Left lung (tissue), 10 donors: ENCODE measurements around the gene NFIA. TPM values are rescaled to one million over a fixed set of nuclear protein-coding genes. Genes with fewer than 3 reads are reported as not detected.

ENCODE experiments used
- ATAC-seq: fragments of 200-7000 bp; cut with Tn5 transposase; one replicate; pipeline ENCODE4 v1.9.1; 2020; ENCODE audit warnings: moderate library complexity
- DNase-seq, 4 donors: peaks; one replicate each; pipeline ENCODE4 v3.0.0-alpha.2; 2013 to 2020
- H3K27ac ChIP-seq, 2 donors: fragments of 200-600 bp; sonication (generic) in 1 of 2; one replicate each; pipeline versions ENCODE4 v1.5.0 to v1.8.0; 2020 to 2021
- H3K27me3 ChIP-seq, 2 donors: fragments of 200-600 bp; sonication (generic) in 1 of 2; one replicate each; pipeline versions ENCODE4 v1.5.0 to v1.8.0; 2020 to 2021
- H3K36me3 ChIP-seq, 2 donors: fragments of 200-600 bp; sonication (generic) in 1 of 2; one replicate each; pipeline versions ENCODE4 v1.5.0 to v1.8.0; 2020 to 2021
- H3K4me1 ChIP-seq, 2 donors: fragments of 200-600 bp; one replicate each; pipeline ENCODE4 v1.8.0; 2021
- H3K4me3 ChIP-seq, 2 donors: fragments of 200-600 bp; sonication (generic) in 1 of 2; one replicate each; pipeline versions ENCODE4 v1.5.0 to v1.8.0; 2020 to 2021; ENCODE audit warnings: mild to moderate bottlenecking in 1 of 2
- H3K9me3 ChIP-seq, 2 donors: fragments of 200-600 bp; sonication (generic) in 1 of 2; one replicate each; pipeline versions ENCODE4 v1.5.0 to v1.8.0; 2020 to 2021
- CTCF ChIP-seq, 2 donors: fragments of 200-600 bp; sonication (generic) in 1 of 2; IDR thresholded peaks; one replicate each; pipeline versions ENCODE4 v1.5.0 to v1.8.0; 2021; ENCODE audit warnings: antibody characterized with exemption in 2 of 2
- intact Hi-C, 2 donors: fragments of 100-400 bp; cut with DNase I; formaldehyde crosslinking; loops; one replicate each; pipeline versions ENCODE4 v1.11.2 to v1.14.2; 2022
- polyA plus RNA-seq, 6 donors: library from polyadenylated mRNA; unstranded; fragments of 120-200 nt; gene quantifications; one replicate each; pipeline ENCODE4 v1.2.1, GENCODE V29; 2013; ENCODE audit not compliant: insufficient read length in 6 of 6
- total RNA-seq, 2 donors: library from RNA; stranded (reverse); fragmentation: NEBNext Ultra II Directional; extraction: Animal tissue kit (Norgen Biotek cat#: 25700); gene quantifications; one replicate each; pipeline ENCODE4 v1.2.1, GENCODE V29; 2021
- donor health status: DM: no; HTN: yes; CAD: no.
- donor health status: DM: no; HTN: no; CAD: no.

Gene NFIA
- total and polyA plus RNA-seq, 8 donors = 30.4 to 60.7 (median 37.6) TPM

- no peak overlapping the region for H3K4me3 ChIP-seq
- H3K36me3 ChIP-seq = no peaks in the 10 kb centered on the region
- DNase-seq (no peak), ATAC-seq (no peak)
- no peaks in the 10 kb centered on the region for H3K9me3 ChIP-seq
- no peaks in the 10 kb centered on the region for H3K27me3 ChIP-seq
- intact Hi-C loops = no loop called here
- no peak overlapping the region for H3K27ac ChIP-seq
- H3K4me1 ChIP-seq = peaks cover 0 to 26% of the 10 kb centered on the region in 2 donors
- no peak for TF ChIP-seq CTCF (IDR thresholded peaks at IDR 0.05)
Measured at GRCh38 chr1:61297887-61298286, 215.5 kb downstream of the NFIA start.

GRCh38 chr1:61299463-61299862, 217.1 kb downstream of the NFIA start:
- Histone ChIP-seq H3K27ac (peak overlapping the region; percentile 59 to 60), H3K27me3 (no peaks in the 10 kb centered on the region), H3K36me3 (no peaks in the 10 kb centered on the region), H3K4me3 (no peak overlapping the region), H3K4me1 (peaks cover 0 to 28% of the 10 kb centered on the region in 2 donors), H3K9me3 (no peaks in the 10 kb centered on the region)
- DNase-seq (no peak), ATAC-seq (peak; percentile 79)
- TF ChIP-seq CTCF (IDR thresholded peaks at IDR 0.05) = no peak
- intact Hi-C loops = no loop called here

GRCh38 chr1:61300899-61301298, 218.5 kb downstream of the NFIA start:
- DNase-seq = no peak

GRCh38 chr1:61301824-61302657, 219.7 kb downstream of the NFIA start:
- Histone ChIP-seq H3K9me3 (no peaks in the 10 kb centered on the region), H3K4me1 (peaks cover 0 to 28% of the 10 kb centered on the region in 2 donors), H3K36me3 (no peaks in the 10 kb centered on the region), H3K27ac (peak overlapping the region; percentile 16 to 28), H3K4me3 (no peak overlapping the region), H3K27me3 (no peaks in the 10 kb centered on the region)
- no peak for TF ChIP-seq CTCF (IDR thresholded peaks at IDR 0.05)
- intact Hi-C loops = no loop called here
- peak; percentile 58 for ATAC-seq
- peak in 1 of 4 donors; percentile 52 for DNase-seq

More at GRCh38 chr1:61300899-61301298, 218.5 kb downstream of the NFIA start:
- H3K4me1 ChIP-seq = peaks cover 0 to 28% of the 10 kb centered on the region in 2 donors
- H3K27ac ChIP-seq = peak overlapping the region in 1 of 2 donors; percentile 28
- H3K4me3 ChIP-seq = no peak overlapping the region
- H3K36me3 ChIP-seq = no peaks in the 10 kb centered on the region
- no peak for TF ChIP-seq CTCF (IDR thresholded peaks at IDR 0.05)
- ATAC-seq = no peak
- intact Hi-C loops = no loop called here
- no peaks in the 10 kb centered on the region for H3K27me3 ChIP-seq
- H3K9me3 ChIP-seq = no peaks in the 10 kb centered on the region

GRCh38 chr1:61307422-61308142, 225.2 kb downstream of the NFIA start:
- no peak overlapping the region for H3K4me3 ChIP-seq
- H3K27ac ChIP-seq = no peak overlapping the region
- no peaks in the 10 kb centered on the region for H3K9me3 ChIP-seq
- H3K4me1 ChIP-seq = peaks cover 0 to 5% of the 10 kb centered on the region in 2 donors
- intact Hi-C loops = no loop called here
- H3K27me3 ChIP-seq = no peaks in the 10 kb centered on the region
- ATAC-seq = no peak
- no peak for TF ChIP-seq CTCF (IDR thresholded peaks at IDR 0.05)
- no peaks in the 10 kb centered on the region for H3K36me3 ChIP-seq
- no peak for DNase-seq
